Mesodermal cell (in vitro differentiated cells): ENCODE data around the gene PLA2G5.
"Not testable (repeated sequence)": the region's sequence is repeated elsewhere in the genome, so short reads cannot be mapped to it uniquely, and the experiment has no call there.

Source experiments
- H3K27ac ChIP-seq: 2 replicates; pipeline ENCODE4 v1.7.0; 2013; ENCODE audit warnings: mild to moderate bottlenecking, low read depth, low read length, moderate library complexity; ENCODE audit not compliant: severe bottlenecking
- H3K36me3 ChIP-seq: 2 replicates; pipeline ENCODE4 v1.7.1; 2013; ENCODE audit warnings: mild to moderate bottlenecking, low read length, moderate library complexity; ENCODE audit not compliant: control insufficient read depth, insufficient read depth
- H3K4me1 ChIP-seq: one replicate; pipeline ENCODE4 v1.7.1; 2013; ENCODE audit warnings: mild to moderate bottlenecking, low read length; ENCODE audit not compliant: insufficient read depth, control insufficient read depth, poor library complexity, severe bottlenecking
- H3K4me3 ChIP-seq: 2 replicates; pipeline ENCODE4 v1.7.0; 2013; ENCODE audit warnings: low read length, control low read depth, mild to moderate bottlenecking; ENCODE audit not compliant: insufficient read depth, poor library complexity, severe bottlenecking; ENCODE audit errors: extremely low read depth
- H3K9me3 ChIP-seq: 2 replicates; pipeline ENCODE4 v1.7.1; 2013; ENCODE audit warnings: mild to moderate bottlenecking, low read length, moderate library complexity; ENCODE audit not compliant: control insufficient read depth
- WGBS, 2 experiments: methylation state at CpG; one replicate each; pipeline ENCODE4 v1.1.5; 2013; ENCODE audit warnings: missing lambda C conversion rate in 2 of 2; ENCODE audit not compliant: insufficient coverage in 2 of 2; 5-methylcytosine and 5-hydroxymethylcytosine counted together

The PLA2G5 gene

DNA sequence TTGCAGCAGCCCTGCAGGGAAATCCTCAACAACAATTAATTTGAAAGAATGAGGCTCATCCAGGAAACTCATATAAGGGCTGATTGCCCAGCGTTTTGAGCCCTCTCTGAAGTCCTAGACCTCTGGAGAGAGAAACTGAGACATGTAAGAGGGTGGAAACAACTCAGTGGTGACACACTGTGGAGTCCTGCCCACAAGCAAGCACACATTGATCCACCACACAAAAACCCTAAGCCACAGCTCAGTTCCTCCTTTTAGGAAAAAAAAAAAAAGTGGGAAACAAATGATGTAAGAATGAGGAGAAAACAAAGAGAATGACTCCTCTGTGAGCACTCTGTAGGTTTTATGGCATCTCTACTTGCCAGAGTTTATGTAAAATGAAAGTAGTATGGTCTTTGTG is 22.9 kb upstream of the PLA2G5 start:
- WGBS, 2 experiments: 83 to 88% methylated on average over 1 of the region's 1 CpG
- Histone ChIP-seq H3K27ac (no peak overlapping the region), H3K9me3 (peaks cover 15% of the 10 kb centered on the region), H3K4me1 (no peaks in the 10 kb centered on the region), H3K36me3 (no peaks in the 10 kb centered on the region), H3K4me3 (no peak overlapping the region)

DNA sequence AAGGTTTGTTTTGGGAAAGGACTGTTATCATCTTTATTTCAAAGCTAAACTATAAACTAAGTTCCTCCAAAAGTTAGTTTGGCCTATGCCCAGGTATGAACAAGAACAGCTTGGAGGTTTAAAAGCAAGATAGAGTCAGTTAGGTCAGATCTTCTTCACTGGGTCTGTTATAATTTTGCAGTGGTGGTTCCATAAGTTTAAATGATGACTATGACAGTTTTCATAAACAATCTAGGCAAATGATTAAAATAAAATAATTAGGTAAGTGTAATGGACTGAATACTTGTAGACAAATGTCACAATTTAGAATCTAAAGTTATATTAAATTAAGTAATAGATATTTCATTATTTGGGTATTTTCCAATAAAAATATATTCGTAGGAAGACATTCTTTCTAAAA is 21.4 kb upstream of the PLA2G5 start:
- Histone ChIP-seq H3K4me1 (no peaks in the 10 kb centered on the region), H3K4me3 (no peak overlapping the region), H3K36me3 (no peaks in the 10 kb centered on the region), H3K27ac (no peak overlapping the region), H3K9me3 (peaks cover 24% of the 10 kb centered on the region)
- WGBS, 2 experiments: no CpG with 5 or more reads among the region's 1 CpG

DNA sequence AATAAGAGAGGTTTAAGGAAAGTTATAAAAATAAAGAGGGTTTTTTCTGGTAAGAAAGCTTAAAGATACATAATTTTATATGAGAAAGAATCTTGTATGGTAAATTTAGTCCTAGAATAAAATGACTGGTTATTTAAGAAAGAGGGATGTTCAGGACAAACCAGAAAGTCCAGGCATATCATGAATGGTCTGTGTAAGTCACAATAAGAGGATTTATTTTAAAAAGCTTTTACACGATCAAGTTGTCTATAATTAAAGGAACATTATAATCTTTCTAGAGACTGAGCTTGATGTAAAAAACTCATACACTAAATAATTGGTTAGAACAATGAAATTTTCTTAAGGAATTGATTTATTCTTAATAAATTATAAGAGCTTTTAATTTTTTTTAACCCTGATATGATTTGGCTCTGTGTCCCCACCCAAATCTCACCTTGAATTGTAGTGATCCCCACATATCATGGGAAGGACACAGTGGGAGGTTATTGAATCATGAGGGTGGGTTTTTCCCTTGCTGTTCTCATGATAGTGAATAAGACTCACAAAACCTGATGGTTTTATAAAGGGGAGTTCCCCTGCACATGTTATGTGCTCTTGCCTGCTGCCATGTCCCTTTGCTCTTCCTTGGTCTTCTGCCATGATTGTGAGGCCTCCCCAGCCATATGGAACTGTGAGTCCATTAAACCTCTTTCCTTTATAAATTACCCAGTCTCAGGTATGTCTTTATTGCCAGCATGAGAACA is 20.8 kb upstream of the PLA2G5 start:
- not testable (repeated sequence) for H3K4me1 ChIP-seq, H3K4me3 ChIP-seq, H3K36me3 ChIP-seq, H3K27ac ChIP-seq
- peaks cover 28% of the 10 kb centered on the region for H3K9me3 ChIP-seq
- WGBS, 2 experiments: no CpG with 5 or more reads among the region's 1 CpG

DNA sequence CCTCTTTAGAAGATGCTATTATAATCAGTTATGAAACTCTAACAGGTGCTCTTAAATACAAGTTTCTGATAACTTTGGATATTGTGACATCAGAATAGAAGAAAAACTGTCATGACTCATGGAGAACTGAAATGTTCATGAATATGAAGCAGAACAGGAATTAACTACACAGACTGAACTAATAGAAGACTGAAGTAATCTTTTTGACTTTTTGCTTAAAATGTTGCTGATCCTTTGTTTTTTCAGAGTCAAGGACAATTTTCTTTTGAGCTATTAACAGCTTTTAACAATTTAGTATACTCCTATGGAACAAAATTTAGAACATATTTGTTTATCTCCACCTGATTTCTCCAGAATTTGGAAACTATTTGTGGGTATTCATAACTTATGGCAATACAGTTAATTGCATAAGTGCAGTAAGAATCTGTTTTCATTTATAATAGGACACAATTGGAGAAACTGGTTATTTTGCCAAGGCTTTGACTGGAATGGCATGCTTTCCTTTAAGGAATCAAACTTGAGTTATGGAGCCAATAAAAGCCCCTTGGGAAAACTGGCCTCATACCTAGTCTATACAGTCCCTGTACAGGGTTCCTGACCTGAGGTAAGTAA is 18.7 kb upstream of the PLA2G5 start:
- Histone ChIP-seq H3K27ac (no peak overlapping the region), H3K4me3 (no peak overlapping the region), H3K4me1 (no peaks in the 10 kb centered on the region), H3K9me3 (peaks cover 28% of the 10 kb centered on the region), H3K36me3 (no peaks in the 10 kb centered on the region)

DNA sequence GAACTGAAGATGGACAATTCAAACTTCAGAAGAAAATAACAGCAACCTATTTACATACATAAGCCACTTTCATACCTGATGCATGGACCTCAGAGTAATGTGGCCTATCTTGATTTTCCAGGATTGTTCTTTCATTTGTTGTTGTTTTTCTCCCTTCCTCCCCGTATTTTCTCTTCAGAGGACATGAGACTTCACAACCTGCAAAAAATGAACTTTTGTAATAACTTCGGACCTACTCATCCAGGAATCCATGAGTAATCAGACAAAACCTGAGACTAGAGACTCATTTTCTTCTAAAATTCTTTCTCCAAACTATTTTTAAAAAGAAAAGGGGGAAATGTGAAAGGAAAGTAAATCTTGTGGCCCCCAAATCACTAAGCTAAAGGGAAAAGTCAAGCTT is 17.6 kb upstream of the PLA2G5 start:
- Histone ChIP-seq H3K4me1 (no peaks in the 10 kb centered on the region), H3K27ac (no peak overlapping the region), H3K9me3 (peaks cover 23% of the 10 kb centered on the region), H3K4me3 (no peak overlapping the region), H3K36me3 (no peaks in the 10 kb centered on the region)
- 60 to 78% methylated on average over 1 of the region's 2 CpGs for WGBS, 2 experiments

DNA sequence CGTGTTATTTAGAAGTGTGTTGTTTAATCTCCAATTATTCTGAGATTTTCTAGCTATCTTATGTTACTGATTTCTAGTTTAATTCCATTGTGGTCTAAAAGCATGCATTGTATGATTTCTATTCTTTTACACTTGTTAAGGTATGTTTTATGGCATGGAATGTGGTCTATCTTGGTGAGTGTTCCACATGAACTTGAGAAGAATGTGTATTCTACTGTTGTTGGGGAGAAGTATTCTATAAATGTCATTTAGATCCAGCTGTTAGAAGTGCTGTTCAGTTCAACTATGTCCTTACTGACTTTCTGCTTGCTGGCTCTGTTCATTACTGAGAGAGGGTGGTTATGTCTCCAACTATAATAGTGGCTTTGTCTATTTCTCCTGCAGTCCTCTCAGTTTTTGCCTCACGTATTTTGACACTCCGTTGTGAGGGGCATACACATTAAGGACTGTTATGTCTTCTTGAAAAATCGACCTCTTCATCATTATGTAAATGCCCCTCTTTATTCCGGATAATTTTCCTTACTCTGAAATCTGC is 12.0 kb upstream of the PLA2G5 start:
- Histone ChIP-seq H3K4me1 (no peaks in the 10 kb centered on the region), H3K27ac (no peak overlapping the region), H3K36me3 (no peaks in the 10 kb centered on the region), H3K4me3 (no peak overlapping the region), H3K9me3 (peaks cover 4% of the 10 kb centered on the region)
- WGBS, 2 experiments: 80 to 100% methylated on average over 2 of the region's 5 CpGs

DNA sequence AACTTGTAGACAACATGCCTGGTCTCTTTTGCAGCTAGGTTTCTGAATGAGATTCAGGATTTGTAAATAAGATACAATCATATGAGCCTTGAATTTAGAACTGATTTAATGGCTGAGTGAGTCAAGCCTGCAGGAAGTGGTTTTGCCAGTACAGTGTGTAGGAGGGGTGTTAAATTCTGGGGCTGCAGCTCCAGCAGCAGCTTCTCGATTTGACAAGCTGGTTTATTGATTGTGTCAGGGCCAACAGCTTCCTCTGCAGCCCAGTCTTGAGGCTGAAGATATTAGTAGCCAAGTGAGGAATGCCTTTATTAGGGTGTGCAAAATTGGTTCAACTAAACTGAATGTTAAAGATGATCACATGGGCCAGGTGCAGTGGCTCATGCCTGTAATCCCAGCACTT is 11.5 kb upstream of the PLA2G5 start:
- Histone ChIP-seq H3K9me3 (peaks cover 4% of the 10 kb centered on the region), H3K4me3 (no peak overlapping the region), H3K36me3 (no peaks in the 10 kb centered on the region), H3K27ac (no peak overlapping the region), H3K4me1 (no peaks in the 10 kb centered on the region)
- 80 to 83% methylated on average over 1 of the region's 1 CpG for WGBS, 2 experiments

DNA sequence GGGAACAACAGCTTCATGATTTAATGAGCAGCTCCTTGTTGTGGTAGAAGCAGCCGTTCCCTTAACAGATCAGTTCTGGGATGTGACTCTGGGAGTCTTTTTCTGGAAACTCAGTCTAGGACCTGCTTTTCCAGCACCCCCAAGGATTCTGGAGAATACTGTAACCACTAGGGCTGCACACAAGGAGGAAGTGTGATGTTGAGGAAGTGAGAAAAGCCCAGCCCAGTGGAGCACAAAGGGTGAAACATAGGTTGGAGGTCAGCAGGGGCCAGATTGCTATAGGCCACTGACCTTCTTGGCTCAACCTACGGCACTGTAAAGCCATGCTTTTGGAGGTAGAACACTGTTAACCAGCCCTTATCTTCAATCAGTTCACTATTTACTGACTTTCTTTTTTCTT is 10.1 kb upstream of the PLA2G5 start:
- WGBS, 2 experiments: 70 to 100% methylated on average over 2 of the region's 2 CpGs
- H3K4me1 ChIP-seq: no peaks in the 10 kb centered on the region
- no peaks in the 10 kb centered on the region for H3K36me3 ChIP-seq
- no peak overlapping the region for H3K27ac ChIP-seq
- H3K9me3 ChIP-seq: no peaks in the 10 kb centered on the region
- H3K4me3 ChIP-seq: no peak overlapping the region

DNA sequence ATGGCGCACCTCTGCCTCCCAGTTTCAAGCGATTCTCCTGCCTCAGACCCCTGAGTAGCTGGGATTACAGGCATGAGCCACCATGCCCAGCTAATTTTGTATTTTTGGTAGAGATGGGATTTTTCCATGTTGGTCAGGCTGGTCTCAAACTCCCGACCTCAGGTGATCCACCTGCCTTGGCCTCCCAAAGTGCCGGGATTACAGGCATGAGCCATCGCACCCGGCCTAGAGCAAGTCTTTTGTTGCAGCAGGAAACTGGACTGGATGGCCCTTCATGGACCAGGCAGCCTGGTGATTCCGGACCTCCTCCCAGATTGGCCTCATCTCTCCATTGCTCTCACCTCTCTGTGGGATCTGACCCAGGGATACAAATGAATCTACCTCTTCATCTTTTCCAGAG is 9.2 kb upstream of the PLA2G5 start:
- H3K9me3 ChIP-seq, H3K27ac ChIP-seq, H3K4me1 ChIP-seq, H3K36me3 ChIP-seq, H3K4me3 ChIP-seq: not testable (repeated sequence)
- WGBS, 2 experiments: 91 to 94% methylated on average over 6 to 7 of the region's 7 CpGs

DNA sequence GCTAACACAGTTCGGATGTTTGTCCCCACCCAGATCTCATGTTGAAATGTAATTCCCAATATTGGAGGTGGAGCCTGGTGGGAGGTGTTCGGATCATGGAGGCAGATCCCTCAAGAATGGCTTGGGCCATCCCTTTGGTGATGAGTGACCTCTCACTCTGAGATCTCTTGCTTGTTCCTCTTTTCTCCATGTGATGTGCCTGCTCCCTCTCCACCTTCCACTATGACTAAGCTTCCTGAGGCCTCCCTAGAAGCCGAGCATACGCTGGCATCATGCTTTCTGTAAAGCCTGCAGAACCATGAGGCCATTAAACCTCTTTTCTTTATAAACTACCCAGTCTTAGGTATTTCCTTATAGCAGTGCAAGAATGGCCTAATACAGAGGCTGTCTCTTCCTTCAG is 8.1 kb upstream of the PLA2G5 start:
- WGBS, 2 experiments: 92 to 100% methylated on average over 2 to 3 of the region's 4 CpGs
- Histone ChIP-seq H3K4me3 (no peak overlapping the region), H3K9me3 (no peaks in the 10 kb centered on the region), H3K27ac (no peak overlapping the region), H3K36me3 (no peaks in the 10 kb centered on the region), H3K4me1 (no peaks in the 10 kb centered on the region)

DNA sequence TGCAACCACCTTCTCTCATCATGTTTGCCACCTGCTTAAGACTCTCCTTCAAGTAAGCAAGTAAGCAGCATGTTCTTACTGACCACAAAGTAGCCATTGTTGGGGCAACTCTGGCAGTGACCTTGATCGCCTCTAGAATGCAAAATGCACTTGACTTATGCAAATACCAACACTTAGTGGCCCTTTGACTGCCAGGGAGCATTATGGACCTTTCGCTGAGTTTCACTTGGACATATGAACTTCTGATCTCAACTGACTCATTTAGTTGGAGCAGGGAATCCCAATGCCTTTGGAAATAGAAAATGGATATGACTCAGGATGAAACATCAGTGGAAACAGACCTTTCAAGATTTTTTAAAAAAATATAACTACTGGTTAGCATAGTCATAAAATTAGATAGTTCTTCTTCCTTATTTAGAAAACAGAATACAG is 6.1 kb upstream of the PLA2G5 start:
- Histone ChIP-seq H3K9me3 (no peaks in the 10 kb centered on the region), H3K4me1 (no peaks in the 10 kb centered on the region), H3K36me3 (no peaks in the 10 kb centered on the region), H3K4me3 (no peak overlapping the region), H3K27ac (no peak overlapping the region)
- 86 to 92% methylated on average over 2 of the region's 2 CpGs for WGBS, 2 experiments
